Measurements from ENCODE around the gene AVEN. TPM values are rescaled to one million over a fixed set of nuclear protein-coding genes. Genes with fewer than 3 reads are reported as not detected.

The AVEN gene, protein sequence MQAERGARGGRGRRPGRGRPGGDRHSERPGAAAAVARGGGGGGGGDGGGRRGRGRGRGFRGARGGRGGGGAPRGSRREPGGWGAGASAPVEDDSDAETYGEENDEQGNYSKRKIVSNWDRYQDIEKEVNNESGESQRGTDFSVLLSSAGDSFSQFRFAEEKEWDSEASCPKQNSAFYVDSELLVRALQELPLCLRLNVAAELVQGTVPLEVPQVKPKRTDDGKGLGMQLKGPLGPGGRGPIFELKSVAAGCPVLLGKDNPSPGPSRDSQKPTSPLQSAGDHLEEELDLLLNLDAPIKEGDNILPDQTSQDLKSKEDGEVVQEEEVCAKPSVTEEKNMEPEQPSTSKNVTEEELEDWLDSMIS
- total RNA-seq, result 15.1 and 15.9 TPM in 2 replicates

DNA sequence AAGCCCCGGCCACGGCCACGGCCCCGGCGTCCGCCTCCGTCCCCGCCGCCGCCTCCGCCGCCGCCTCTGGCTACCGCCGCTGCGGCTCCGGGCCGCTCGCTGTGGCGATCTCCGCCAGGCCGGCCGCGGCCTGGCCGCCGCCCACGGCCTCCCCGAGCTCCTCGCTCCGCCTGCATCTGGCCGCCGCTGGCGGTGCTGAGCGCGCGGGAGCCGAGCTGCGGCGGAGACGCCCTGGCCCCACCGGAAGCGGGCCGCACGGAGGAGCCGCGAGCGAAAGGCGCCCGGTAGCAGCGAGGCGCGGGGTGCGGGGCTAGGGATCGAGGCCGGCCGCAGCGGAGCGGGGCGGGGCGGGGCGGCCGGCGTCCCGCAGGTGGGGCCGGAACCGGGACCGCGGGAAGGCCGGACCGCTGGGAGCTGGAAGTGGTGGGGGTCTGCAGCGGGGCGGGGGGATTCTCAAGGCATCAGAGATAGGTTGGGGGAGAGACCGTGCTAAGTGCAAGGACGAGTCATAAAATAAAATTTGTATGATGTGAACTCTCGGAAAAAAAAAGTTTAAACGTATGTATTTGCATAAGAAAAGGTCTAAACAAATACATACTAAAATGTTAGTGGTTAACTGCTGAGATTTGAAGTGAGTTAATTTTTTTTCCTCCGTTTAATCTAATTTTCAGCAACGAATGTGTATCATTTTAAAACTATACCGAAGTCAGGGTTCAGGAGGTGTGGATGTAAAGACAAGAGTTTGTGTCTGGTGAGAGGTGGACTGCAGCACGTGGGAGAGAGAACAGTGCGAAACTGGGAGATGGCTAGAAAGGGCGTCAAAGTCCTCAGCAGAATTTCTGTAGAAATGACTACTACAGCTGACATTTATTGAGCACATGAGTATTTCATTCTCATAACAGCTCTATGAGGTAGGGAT lies at the start of gene AVEN:
AVEN (minus strand) TSS at position 334 of the 919 bp plus-strand sequence; CDS start at position 176, 158 bp downstream.

DNA sequence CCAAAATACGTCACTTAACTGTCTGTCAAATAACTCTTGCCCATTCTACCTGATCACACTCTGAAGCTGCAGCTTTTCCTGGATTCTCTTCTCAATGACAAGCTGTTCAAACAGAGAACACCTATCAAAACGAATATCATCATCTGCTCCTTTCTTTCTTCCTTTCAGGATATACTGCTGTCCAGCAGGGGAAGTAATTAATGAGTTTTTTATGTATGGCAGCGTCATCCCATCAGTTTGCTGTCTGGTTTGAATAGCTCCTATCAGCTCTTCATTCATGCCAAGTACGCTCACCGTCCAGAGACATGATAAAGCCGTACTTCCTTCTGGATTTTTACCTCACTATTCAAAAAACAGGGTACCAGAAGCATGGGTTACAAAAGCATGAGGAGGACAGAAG lies 70.8 kb downstream of the AVEN start, which contains the start of gene CHRM5:
CHRM5 (plus strand) TSS at position 274 of the 400 bp plus-strand sequence. CDS start 94,221 bp downstream, outside the sequence.

Other genes starting within 250 kb of the AVEN start
- gene CHRM5, start 70.7 kb downstream of the AVEN start, total RNA-seq, result under 0.01 TPM in 1 of 2 replicates, not detected in the other
- 25.1 and 27.1 TPM in 2 replicates for gene EMC7, start 62.7 kb upstream of the AVEN start, total RNA-seq
- gene PGBD4, start 62.9 kb upstream of the AVEN start, total RNA-seq, result 1.6 TPM in 2 replicates
- 42.1 and 47.1 TPM in 2 replicates for gene KATNBL1, start 170.9 kb upstream of the AVEN start, total RNA-seq
- 102 and 123 TPM in 2 replicates for gene EMC4, start 185.8 kb upstream of the AVEN start, total RNA-seq